ENCODE results near the gene ZNF143. TPM values are rescaled to one million over a fixed set of nuclear protein-coding genes. Genes with fewer than 3 reads are reported as not detected.

ZNF143 gene
- total RNA-seq, 2 donors from 2014 or later: 34.6 to 44.4 TPM

DNA sequence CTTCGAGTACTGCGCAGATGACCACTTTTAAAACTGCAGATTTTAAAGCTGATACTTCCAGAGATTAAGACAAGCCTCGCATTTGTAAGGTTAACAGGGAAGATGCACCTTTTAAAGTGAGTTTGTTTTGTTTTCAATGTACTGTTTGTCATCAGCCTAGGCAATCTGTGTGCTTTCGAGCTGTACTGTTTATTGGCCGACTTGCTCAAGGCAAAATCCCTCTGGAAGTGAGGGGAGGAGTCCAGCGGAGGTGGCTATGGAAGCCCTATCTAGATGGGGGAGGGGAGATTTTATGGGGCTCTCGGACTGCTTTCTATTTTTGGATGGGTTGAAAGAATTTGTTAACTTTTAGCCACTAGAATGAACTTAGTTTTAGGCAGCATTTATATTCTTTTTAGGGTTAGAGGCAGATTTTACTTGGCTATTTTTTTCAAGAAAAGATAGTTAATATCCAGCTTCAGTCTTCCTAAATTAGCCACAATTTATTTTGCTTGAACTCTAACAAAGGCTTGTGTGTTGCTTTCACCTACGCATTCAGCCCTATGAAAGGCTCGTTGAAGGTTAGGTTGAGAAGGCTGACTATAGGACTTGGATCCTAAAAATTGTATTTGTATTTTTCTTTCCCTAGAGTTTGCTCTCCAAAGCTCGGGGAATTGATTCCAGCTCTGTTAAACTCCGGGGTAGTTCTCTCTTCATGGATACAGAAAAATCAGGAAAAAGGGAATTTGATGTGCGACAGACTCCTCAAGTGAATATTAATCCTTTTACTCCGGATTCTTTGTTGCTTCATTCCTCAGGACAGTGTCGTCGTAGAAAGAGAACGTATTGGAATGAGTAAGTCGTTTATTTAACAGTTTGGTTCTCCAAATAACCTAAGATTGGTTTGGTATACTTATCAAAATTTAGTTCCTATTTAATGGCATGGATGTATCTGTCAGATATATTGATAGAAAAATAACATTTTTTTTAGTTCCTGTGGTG is 114.7 kb downstream of the ZNF143 start:
- Histone ChIP-seq H3K4me1 (ENCODE audit: control insufficient read depth, insufficient read depth, low read length) (peaks cover 3% of the 10 kb centered on the region), H3K9ac (ENCODE audit: extremely low read depth, low read length, poor library complexity, severe bottlenecking) (peak overlapping the region; percentile 87), H3K27ac (ENCODE audit: low read depth, low read length) (peak overlapping the region; percentile 18), H3K27me3 (ENCODE audit: control insufficient read depth, insufficient read depth, low read length, poor library complexity, severe bottlenecking) (no peaks in the 10 kb centered on the region), H3K4me3 (ENCODE audit: low read length) (peak overlapping the region; percentile 98), H3K9me3 (ENCODE audit: control insufficient read depth, low read length) (no peaks in the 10 kb centered on the region), H3K36me3 (ENCODE audit: control insufficient read depth, insufficient read depth, low read length) (peaks cover 47% of the 10 kb centered on the region)
- H3K4me3 Mint-ChIP-seq: peak overlapping the region; percentile 97
- H3K36me3 Mint-ChIP-seq (ENCODE audit: low read depth): peaks cover 39% of the 10 kb centered on the region
- H3K27ac Mint-ChIP-seq: peak overlapping the region; percentile 95
- WGBS, 2 experiments (ENCODE audit: insufficient coverage in 1 of 2, insufficient read length in 1 of 2): 1 to 3% methylated on average over 10 to 17 of the region's 17 CpGs
- no peaks in the 10 kb centered on the region for H3K9me3 Mint-ChIP-seq
- DNase-seq: peak; percentile 76
- peaks cover 34% of the 10 kb centered on the region for H3K4me1 Mint-ChIP-seq
- TF ChIP-seq, protein P1, sequence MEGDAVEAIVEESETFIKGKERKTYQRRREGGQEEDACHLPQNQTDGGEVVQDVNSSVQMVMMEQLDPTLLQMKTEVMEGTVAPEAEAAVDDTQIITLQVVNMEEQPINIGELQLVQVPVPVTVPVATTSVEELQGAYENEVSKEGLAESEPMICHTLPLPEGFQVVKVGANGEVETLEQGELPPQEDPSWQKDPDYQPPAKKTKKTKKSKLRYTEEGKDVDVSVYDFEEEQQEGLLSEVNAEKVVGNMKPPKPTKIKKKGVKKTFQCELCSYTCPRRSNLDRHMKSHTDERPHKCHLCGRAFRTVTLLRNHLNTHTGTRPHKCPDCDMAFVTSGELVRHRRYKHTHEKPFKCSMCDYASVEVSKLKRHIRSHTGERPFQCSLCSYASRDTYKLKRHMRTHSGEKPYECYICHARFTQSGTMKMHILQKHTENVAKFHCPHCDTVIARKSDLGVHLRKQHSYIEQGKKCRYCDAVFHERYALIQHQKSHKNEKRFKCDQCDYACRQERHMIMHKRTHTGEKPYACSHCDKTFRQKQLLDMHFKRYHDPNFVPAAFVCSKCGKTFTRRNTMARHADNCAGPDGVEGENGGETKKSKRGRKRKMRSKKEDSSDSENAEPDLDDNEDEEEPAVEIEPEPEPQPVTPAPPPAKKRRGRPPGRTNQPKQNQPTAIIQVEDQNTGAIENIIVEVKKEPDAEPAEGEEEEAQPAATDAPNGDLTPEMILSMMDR (conservative IDR thresholded peaks at IDR 0.05): no peak
- H3K27me3 Mint-ChIP-seq (ENCODE audit: insufficient read depth): peaks cover 3% of the 10 kb centered on the region

GRCh38 chr11:9576701-9577381 is 116.0 kb downstream of the ZNF143 start:
- H3K27ac ChIP-seq (ENCODE audit: low read depth, low read length): no peak overlapping the region
- no peaks in the 10 kb centered on the region for H3K9me3 ChIP-seq (ENCODE audit: control insufficient read depth, low read length)
- peaks cover 52% of the 10 kb centered on the region for H3K36me3 Mint-ChIP-seq (ENCODE audit: low read depth)
- TF ChIP-seq, protein P1 (conservative IDR thresholded peaks at IDR 0.05): no peak
- H3K27me3 ChIP-seq (ENCODE audit: control insufficient read depth, insufficient read depth, low read length, poor library complexity, severe bottlenecking): no peaks in the 10 kb centered on the region
- no peaks in the 10 kb centered on the region for H3K9me3 Mint-ChIP-seq
- H3K4me3 ChIP-seq (ENCODE audit: low read length): peak overlapping the region; percentile 98
- H3K27me3 Mint-ChIP-seq (ENCODE audit: insufficient read depth): peaks cover 3% of the 10 kb centered on the region
- H3K9ac ChIP-seq (ENCODE audit: extremely low read depth, low read length, poor library complexity, severe bottlenecking): peak overlapping the region; percentile 87
- WGBS, 2 experiments (ENCODE audit: insufficient coverage in 1 of 2, insufficient read length in 1 of 2): 77 to 89% methylated on average over 3 of the region's 4 CpGs
- peaks cover 21% of the 10 kb centered on the region for H3K4me1 Mint-ChIP-seq
- peaks cover 3% of the 10 kb centered on the region for H3K4me1 ChIP-seq (ENCODE audit: control insufficient read depth, insufficient read depth, low read length)
- H3K27ac Mint-ChIP-seq: no peak overlapping the region
- no peak for DNase-seq
- peaks cover 60% of the 10 kb centered on the region for H3K36me3 ChIP-seq (ENCODE audit: control insufficient read depth, insufficient read depth, low read length)
- H3K4me3 Mint-ChIP-seq: peak overlapping the region; percentile 97

DNA sequence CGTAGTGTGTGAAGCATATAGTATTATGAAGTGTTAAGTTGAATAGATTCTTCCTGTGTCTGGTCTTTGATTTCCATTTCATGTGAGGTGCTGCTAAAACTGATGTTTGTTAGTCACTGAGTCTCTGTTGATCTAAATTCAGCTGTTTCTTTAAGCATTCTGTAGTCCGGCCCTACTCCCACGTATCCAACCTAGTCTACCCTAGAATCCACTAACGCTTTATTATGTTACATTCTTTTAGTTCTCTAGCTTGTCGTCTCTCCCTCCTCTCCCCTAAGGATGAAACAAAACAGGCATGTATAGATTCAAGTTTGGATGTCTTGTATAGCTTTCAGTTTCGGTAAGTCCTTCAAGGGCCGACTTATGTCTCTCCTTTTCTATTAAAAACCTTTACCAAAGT is 116.7 kb downstream of the ZNF143 start:
- peak overlapping the region; percentile 87 for H3K9ac ChIP-seq (ENCODE audit: extremely low read depth, low read length, poor library complexity, severe bottlenecking)

More for the DNA sequence above, 116.7 kb downstream of the ZNF143 start:
- Mint-ChIP-seq H3K9me3 (no peaks in the 10 kb centered on the region), H3K27me3 (ENCODE audit: insufficient read depth) (no peaks in the 10 kb centered on the region), H3K4me3 (peak overlapping the region; percentile 6), H3K36me3 (ENCODE audit: low read depth) (peaks cover 59% of the 10 kb centered on the region), H3K27ac (no peak overlapping the region), H3K4me1 (peaks cover 17% of the 10 kb centered on the region)
- 48 to 91% methylated on average over 4 to 7 of the region's 7 CpGs for WGBS, 2 experiments (ENCODE audit: insufficient coverage in 1 of 2, insufficient read length in 1 of 2)
- Histone ChIP-seq H3K4me3 (ENCODE audit: low read length) (peak overlapping the region; percentile 98), H3K4me1 (ENCODE audit: control insufficient read depth, insufficient read depth, low read length) (peaks cover 3% of the 10 kb centered on the region), H3K27ac (ENCODE audit: low read depth, low read length) (no peak overlapping the region), H3K36me3 (ENCODE audit: control insufficient read depth, insufficient read depth, low read length) (peaks cover 67% of the 10 kb centered on the region), H3K9me3 (ENCODE audit: control insufficient read depth, low read length) (no peaks in the 10 kb centered on the region), H3K27me3 (ENCODE audit: control insufficient read depth, insufficient read depth, low read length, poor library complexity, severe bottlenecking) (no peaks in the 10 kb centered on the region)
- TF ChIP-seq, protein P1 (conservative IDR thresholded peaks at IDR 0.05): no peak
- DNase-seq: no peak

Other genes with a start within 250 kb of the ZNF143 start
- gene DENND5A, start 195.7 kb upstream of the ZNF143 start, total RNA-seq: 100 to 1,000 TPM; 119 to 171 TPM
- gene TMEM41B, start 146.4 kb upstream of the ZNF143 start, total RNA-seq: 10 to 100 TPM; 67.8 to 68.0 TPM
- gene IPO7, start 76.4 kb upstream of the ZNF143 start, total RNA-seq: 100 to 1,000 TPM; 161 to 163 TPM
- gene WEE1, start 112.7 kb downstream of the ZNF143 start, total RNA-seq: 10 to 100 TPM; 80.1 to 93.5 TPM
- 10 to 100 TPM; 28.8 to 30.7 TPM for gene SWAP70, start 203.1 kb downstream of the ZNF143 start, total RNA-seq